ENCODE measurements around the gene SPG7.

- no peak for TF ChIP-seq POLR2A (IDR thresholded peaks at IDR 0.05; ENCODE audit: low read depth, low read length)
- no peak for TF ChIP-seq TAF1 (IDR thresholded peaks at IDR 0.05; ENCODE audit: low read depth, low read length)
Observed at GRCh38 chr16:89523680-89524344, 15.6 kb downstream of the SPG7 start.
